Suprapubic skin (tissue), 4 donors: ENCODE measurements around the gene CNN2. TPM values are rescaled to one million over a fixed set of nuclear protein-coding genes. Genes with fewer than 3 reads are reported as not detected.
"Not testable (repeated sequence)": the region's sequence is repeated elsewhere in the genome, so short reads cannot be mapped to it uniquely, and the experiment has no call there.

Experiments
- DNase-seq, 2 donors: peaks; one replicate each; pipeline ENCODE4 v3.0.0-alpha.2; 2019; ENCODE audit warnings: low spot score in 2 of 2
- H3K27ac ChIP-seq: fragments of 200-600 bp; sonication (generic); one replicate; pipeline ENCODE4 v1.5.1; 2019
- H3K27me3 ChIP-seq: fragments of 200-600 bp; sonication (generic); one replicate; pipeline ENCODE4 v1.5.1; 2019
- H3K36me3 ChIP-seq: fragments of 200-600 bp; sonication (generic); one replicate; pipeline ENCODE4 v1.5.1; 2019
- H3K4me1 ChIP-seq: fragments of 200-600 bp; sonication (generic); one replicate; pipeline ENCODE4 v1.5.1; 2019
- H3K4me3 ChIP-seq: fragments of 200-600 bp; sonication (generic); one replicate; pipeline ENCODE4 v1.5.1; 2019; ENCODE audit warnings: mild to moderate bottlenecking
- H3K9me3 ChIP-seq: fragments of 200-600 bp; sonication (generic); one replicate; pipeline ENCODE4 v1.5.1; 2019
- CTCF ChIP-seq, 2 donors: fragments of 200-600 bp in 1 of 2; fragments of 450-650 bp in 1 of 2; sonication (generic) in 1 of 2; IDR thresholded peaks; one replicate each; pipeline ENCODE4 v1.5.1; 2016 to 2019; ENCODE audit warnings: antibody characterized with exemption in 2 of 2, mild to moderate bottlenecking in 1 of 2, moderate library complexity in 1 of 2
- EP300 ChIP-seq: sonication (generic); formaldehyde crosslinking; IDR thresholded peaks from one replicate; pipeline ENCODE4 v1.6.1; 2017; ENCODE audit warnings: antibody characterized with exemption
- POLR2A ChIP-seq, 2 donors: fragments of 450-650 bp; IDR thresholded peaks; one replicate each; pipeline ENCODE4 v1.6.1; 2017; ENCODE audit warnings: antibody characterized with exemption in 2 of 2, mild to moderate bottlenecking in 2 of 2, moderate library complexity in 2 of 2
- POLR2AphosphoS5 ChIP-seq, 3 donors: sonication (generic); formaldehyde crosslinking; IDR thresholded peaks; one replicate each; pipeline ENCODE4 v1.6.1; 2017; ENCODE audit warnings: antibody characterized with exemption in 3 of 3
- WGBS: methylation state at CpG from one replicate; pipeline ENCODE4 v1.1.5; 2018; 5-methylcytosine and 5-hydroxymethylcytosine counted together
- total RNA-seq, 4 donors: library from RNA; depleted of rRNA; stranded (reverse); fragments of >200 nt; gene quantifications; one replicate each; pipeline ENCODE4 v1.1.0, GENCODE V29; 2016

The CNN2 gene
- total RNA-seq, 4 donors from 2014 or later, result 44.0 to 75.1 (median 68.4) TPM

DNA sequence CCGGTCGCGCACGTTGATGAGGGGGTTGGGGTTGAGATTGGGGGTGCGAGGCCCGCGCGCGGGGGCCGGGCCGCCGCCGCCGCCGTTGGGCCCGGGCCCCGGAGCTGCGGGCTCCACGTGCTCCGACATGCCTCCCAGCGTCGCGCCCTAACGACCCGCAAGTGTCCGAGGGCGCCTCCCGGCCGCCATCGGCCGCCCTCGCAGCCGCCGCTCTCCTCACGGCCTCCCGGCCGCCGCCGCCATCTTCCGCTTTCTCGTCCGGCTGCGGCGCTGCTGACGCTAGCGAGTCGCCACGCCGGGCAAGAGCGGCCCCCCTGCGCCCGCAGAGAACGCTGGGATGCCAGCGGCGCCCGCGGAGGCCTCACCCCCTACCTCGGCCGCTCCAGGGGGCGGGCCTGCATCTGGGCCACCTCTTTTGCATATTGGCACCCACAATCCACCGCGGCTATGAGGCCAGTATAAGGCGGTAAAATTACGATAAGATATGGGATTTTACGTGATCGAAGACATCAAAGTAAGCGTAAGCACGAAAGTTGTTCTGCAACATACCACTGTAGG is 5.5 kb upstream of the CNN2 start, which contains the start of gene TMEM259:
Gene TMEM259, minus strand, starts transcription at position 256 of the 558 bp plus-strand sequence. Its CDS starts 127 bp downstream, at position 129.
- peak; percentile 98 for DNase-seq
- no peaks in the 10 kb centered on the region for H3K27me3 ChIP-seq
- no peaks in the 10 kb centered on the region for H3K36me3 ChIP-seq
- H3K27ac ChIP-seq, result peak within 1 kb of the TSS; percentile 90
- H3K4me1 ChIP-seq, result peaks cover 55% of the 10 kb centered on the region
- H3K9me3 ChIP-seq, result no peaks in the 10 kb centered on the region
- peak in 1 of 3 donors; percentile 6 for TF ChIP-seq POLR2AphosphoS5 (IDR thresholded peaks at IDR 0.05)
- TF ChIP-seq POLR2A (IDR thresholded peaks at IDR 0.05), result peak in 1 of 2 donors; percentile 75
- no peak for TF ChIP-seq CTCF (IDR thresholded peaks at IDR 0.05)
- WGBS, result under 1% methylated on average over 41 of the region's 68 CpGs
- H3K4me3 ChIP-seq, result peak within 1 kb of the TSS; percentile 81

GRCh38 chr19:1023883-1024188 is 2.6 kb upstream of the CNN2 start:
- 83% methylated on average over 5 of the region's 5 CpGs for WGBS
- H3K4me3 ChIP-seq, H3K27me3 ChIP-seq, H3K27ac ChIP-seq, DNase-seq, H3K36me3 ChIP-seq, H3K9me3 ChIP-seq: not testable (repeated sequence)
- peaks cover 53% of the 10 kb centered on the region for H3K4me1 ChIP-seq

DNA sequence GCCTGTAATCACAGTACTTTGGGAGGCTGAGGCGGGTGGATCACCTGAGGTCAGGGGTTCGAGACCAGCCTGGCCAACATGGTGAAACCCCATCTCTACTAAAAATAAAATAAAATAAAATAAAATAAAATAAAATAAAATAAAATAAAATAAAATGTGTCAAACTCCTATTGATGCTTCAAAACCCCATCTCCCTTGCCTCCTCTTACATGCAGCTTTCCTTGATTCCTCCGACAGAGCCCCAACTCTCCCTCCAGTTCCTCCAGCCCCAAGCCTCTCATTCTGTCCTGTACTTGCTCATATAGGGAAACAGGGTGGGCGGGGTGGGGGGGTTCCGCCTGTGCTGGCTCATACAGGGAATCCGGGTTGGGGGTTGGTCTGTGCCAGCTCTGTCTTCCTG is 1.3 kb upstream of the CNN2 start:
- WGBS, result 81% methylated on average over 6 of the region's 6 CpGs
- H3K27me3 ChIP-seq, H3K27ac ChIP-seq, DNase-seq, H3K9me3 ChIP-seq, H3K4me3 ChIP-seq, H3K36me3 ChIP-seq: not testable (repeated sequence)
- H3K4me1 ChIP-seq, result peaks cover 53% of the 10 kb centered on the region

- Histone ChIP-seq H3K9me3 (no peaks in the 10 kb centered on the region), H3K27me3 (no peaks in the 10 kb centered on the region), H3K27ac (peak overlapping the region; percentile 93), H3K4me1 (peaks cover 53% of the 10 kb centered on the region), H3K36me3 (peaks cover 12% of the 10 kb centered on the region), H3K4me3 (peak overlapping the region; percentile 85)
- under 1% methylated on average over 26 of the region's 36 CpGs for WGBS
- TF ChIP-seq EP300, result no peak
- no peak for TF ChIP-seq POLR2AphosphoS5 (IDR thresholded peaks at IDR 0.05)
- no peak for TF ChIP-seq POLR2A (IDR thresholded peaks at IDR 0.05)
- no peak for TF ChIP-seq CTCF (IDR thresholded peaks at IDR 0.05)
- no peak for DNase-seq
Measured at GRCh38 chr19:1026783-1027649, 608 bp downstream of the CNN2 start.

DNA sequence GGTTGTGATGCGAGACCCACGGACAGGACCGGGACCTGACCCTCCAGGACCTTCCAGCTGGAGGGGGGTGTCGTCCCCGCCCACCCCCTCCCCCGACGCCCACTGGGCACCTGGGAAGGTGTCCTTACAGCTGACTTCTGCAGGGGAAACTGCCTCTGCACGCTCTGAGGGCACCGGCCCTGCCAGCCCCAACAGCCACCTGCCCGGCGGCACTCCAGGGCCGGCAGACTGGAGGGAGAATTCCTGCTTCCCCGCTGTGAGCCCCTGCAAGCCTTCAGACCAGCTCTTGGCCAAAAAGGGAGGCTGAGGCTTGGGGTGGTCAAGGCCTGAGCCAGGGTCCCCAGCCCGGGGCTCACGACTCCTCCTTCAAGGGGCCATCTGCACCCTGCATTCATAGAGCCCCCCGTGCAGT is 1.2 kb downstream of the CNN2 start:
- no peak for DNase-seq
- no CpG with 5 or more reads among the region's 16 CpGs for whole genome bisulfite sequencing
- peaks cover 19% of the 10 kb centered on the region for H3K36me3 ChIP-seq
- H3K27me3 ChIP-seq, result no peaks in the 10 kb centered on the region
- TF ChIP-seq EP300, result no peak
- no peaks in the 10 kb centered on the region for H3K9me3 ChIP-seq
- H3K4me3 ChIP-seq, result peak overlapping the region; percentile 85
- H3K27ac ChIP-seq, result peak overlapping the region; percentile 93
- H3K4me1 ChIP-seq, result peaks cover 49% of the 10 kb centered on the region

DNA sequence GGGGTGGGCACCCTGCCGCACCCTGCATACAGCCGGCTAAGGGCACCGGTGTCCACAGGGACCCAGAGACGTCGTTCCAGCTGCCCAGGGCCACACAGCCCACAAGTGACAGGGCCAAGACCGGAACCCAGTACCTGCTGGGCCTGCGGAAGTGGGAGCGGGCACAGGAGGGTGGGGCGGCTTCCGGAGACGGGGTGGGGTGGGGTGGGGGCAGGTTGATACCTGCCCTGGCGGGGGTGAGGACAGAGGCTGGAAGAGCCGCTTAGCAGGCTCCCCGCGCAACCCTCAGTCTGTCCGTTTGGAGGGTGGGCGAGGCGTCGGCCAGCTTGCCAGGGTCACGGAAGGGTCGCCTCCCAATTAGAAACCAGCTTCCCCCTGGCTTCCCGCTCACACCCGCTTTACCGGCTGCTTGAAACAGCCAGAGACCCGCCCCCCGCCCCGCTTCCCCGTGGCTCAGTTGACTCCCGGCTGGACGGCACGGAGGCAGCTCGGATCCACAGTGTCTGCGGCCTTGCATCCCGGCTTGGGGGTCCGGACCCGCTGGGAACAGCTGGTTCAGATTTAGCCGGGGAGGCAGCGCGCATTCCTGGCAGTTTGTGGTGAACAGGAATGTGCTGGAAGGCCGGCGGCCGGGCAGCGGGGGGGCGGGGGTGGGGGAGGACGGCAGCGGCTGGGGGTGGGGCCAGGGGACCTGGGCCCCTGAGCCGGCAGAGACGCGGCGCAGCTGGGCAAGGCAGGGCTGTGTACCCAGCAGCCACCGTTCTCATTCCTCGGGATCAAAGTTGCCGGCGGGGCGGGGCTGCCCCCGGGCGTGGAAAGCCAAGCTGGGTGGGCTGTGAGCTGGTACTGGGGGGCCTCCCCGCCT is 1.9 kb downstream of the CNN2 start:
- peaks cover 25% of the 10 kb centered on the region for H3K36me3 ChIP-seq
- no CpG with 5 or more reads among the region's 58 CpGs for WGBS
- DNase-seq, result peak in 1 of 2 donors; percentile 88
- no peaks in the 10 kb centered on the region for H3K9me3 ChIP-seq
- H3K27ac ChIP-seq, result peak overlapping the region; percentile 93
- peaks cover 49% of the 10 kb centered on the region for H3K4me1 ChIP-seq
- H3K4me3 ChIP-seq, result peak overlapping the region; percentile 85
- H3K27me3 ChIP-seq, result no peaks in the 10 kb centered on the region
- TF ChIP-seq POLR2A (IDR thresholded peaks at IDR 0.05), result no peak
- no peak for TF ChIP-seq EP300
- TF ChIP-seq POLR2AphosphoS5 (IDR thresholded peaks at IDR 0.05), result peak in 1 of 3 donors; percentile 17
- no peak for TF ChIP-seq CTCF (IDR thresholded peaks at IDR 0.05)
